GM18867 (cell line): ENCODE measurements around the gene TMEM144.
A peak's percentile ranks its signal among the peaks of the same experiment; 100 is the strongest.

Experiments used
- ATAC-seq: cut with Tn5 transposase; IDR thresholded peaks from one replicate; pipeline ENCODE4 v1.9.1; 2021; ENCODE audit warnings: mild to moderate bottlenecking, moderate library complexity; ENCODE audit not compliant: unreplicated experiment

Gene TMEM144

DNA sequence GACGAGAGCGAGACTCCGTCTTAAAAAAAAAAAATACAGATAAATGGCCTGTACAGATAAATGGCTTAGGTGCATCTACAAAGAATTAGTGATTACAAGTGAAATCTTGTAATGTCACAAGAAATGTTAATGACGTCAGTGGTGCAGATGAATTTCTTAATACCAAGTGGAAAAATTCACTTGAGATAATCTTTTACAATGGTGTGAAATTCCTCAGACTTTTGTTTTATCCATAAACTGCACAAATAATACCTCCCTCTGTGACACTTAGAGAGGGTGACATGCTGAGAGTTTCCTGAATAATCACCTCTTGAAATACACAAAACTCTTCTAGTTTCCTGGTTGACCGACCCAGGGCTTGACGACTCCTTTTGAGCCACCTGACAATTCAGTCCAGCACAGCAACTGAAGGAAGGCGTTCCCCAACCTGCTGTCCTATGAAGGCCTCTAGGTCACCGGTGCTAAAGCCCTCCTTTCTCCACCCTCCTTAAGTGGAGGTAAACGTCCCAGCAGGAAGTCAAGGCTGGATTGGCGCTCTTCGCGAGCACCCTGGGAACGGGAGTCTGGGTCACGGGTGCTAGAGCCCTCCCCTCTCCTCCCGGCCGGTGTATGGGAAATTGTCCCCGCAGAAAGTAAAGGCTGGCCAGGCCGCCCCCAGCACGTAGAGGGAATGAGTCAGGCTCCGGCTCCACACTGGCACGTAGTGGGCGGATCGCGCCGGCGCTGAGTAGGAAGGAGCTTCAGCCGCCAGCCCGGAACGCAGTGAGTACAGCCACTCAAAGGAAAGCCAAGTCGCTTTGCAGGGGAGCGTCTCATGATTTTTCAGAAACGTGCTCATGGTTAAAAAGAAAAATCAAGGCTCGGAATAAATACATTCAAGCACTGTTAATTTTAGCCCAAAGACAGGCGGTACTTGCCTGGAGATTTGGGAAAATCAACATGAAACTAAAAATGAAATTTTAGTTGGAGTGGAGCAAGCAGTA lies at the start of gene TMEM144:
Gene TMEM144, plus strand, starts transcription at position 662 of the 983 bp plus-strand sequence. CDS start 2,182 bp downstream, outside the sequence.
- peak; percentile 85 for ATAC-seq

DNA sequence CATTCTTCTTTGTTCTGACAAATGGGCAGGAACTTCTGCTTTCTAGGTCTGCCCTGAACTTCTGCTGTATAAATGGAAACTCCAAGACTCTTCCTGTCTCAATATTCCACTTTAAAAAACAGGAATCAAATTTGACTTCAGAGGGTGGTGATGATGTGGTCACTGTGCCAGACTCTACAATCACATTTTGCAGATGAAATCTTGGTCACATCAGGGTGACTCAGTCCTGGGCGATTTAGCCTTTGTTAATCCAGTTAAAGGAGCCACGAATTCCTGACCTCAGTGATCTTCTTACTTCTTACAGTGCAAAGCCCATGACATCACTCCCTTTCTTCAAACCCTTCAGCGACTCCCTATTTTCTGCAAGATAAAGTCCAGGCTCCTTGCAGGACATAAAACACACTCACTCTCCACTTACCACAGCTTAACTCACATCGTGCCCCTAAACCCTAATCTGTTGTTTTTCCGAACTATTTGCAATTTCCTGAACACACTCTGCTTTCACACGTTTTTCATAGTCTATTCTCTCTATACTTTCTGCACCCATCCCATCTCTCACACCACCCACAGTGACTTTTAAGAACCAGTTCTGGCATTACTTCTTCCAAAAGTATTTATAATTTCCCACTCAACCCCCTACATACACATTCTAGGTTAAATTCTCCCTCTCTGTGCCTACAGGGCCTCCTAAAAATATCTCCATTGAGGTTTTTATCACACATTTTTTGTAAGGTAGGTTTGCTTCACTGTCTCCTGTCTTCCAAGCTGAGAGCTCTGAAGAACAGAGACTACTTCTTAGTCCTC lies 48.5 kb upstream of the TMEM144 start:
- ATAC-seq, result no peak

DNA sequence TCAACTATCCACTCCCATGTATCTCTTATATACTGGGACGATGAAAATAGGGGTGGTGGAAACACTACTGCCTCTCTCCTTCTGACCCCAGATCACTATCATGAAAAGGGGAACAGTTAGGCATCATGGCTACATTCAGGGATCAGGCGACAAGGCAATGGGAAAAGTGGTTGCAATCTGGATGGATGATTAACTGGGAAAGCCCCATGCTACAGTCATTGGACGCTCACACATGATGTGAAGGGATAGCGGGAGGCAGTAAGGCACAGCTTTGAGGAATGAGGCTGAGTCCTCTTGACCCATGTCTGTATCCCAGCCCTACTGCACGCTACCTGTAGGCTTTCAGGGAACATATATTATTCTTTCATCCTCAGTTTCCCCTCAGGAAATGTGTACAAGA lies 47.7 kb upstream of the TMEM144 start:
- no peak for ATAC-seq

- ATAC-seq, result no peak
Observed at GRCh38 chr4:158163941-158164767, 46.1 kb upstream of the TMEM144 start.

GRCh38 chr4:158164768-158165213 lies 45.5 kb upstream of the TMEM144 start:
- ATAC-seq, result no peak

DNA sequence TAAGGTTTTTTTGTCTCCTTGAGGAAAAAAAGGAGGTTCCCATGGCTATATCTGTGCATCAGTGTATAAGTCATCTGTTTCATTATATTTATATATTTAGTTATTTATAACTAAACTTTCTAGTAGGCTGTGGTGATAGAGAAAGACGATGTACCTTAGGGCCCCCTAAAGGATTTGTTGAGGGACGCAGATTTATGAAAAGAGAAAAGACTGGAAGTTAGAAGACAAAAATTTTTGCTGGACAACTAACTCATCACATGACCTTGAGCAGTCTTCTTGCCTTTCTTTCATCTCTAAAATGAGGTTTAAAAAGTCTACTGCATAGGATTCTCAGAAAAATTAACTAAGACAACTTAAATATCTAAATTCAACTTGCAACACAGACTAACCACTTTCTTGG lies 43.6 kb upstream of the TMEM144 start:
- ATAC-seq, result no peak

DNA sequence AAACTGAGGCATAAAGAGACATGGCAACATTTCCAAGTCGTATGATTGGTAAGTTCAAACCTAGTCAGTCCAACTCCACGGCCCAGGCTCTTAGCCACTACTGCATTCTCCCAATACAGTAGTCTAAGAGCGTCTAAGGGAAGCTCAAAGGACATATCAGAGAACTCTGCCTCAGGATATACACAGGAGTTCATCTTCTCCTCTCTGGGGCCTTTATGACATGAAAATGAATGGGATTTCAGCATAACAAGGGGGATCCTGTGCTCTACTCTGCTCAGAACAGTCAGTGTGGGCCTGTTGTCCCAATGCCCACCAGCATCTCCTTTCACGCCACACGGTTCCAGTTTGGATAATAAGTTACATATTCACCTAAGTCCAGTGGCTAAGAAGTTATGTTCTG lies 41.7 kb upstream of the TMEM144 start:
- no peak for ATAC-seq

GRCh38 chr4:158169506-158169905 lies 40.8 kb upstream of the TMEM144 start:
- no peak for ATAC-seq

- no peak for ATAC-seq
Observed at GRCh38 chr4:158169931-158170690, 40.2 kb upstream of the TMEM144 start.

DNA sequence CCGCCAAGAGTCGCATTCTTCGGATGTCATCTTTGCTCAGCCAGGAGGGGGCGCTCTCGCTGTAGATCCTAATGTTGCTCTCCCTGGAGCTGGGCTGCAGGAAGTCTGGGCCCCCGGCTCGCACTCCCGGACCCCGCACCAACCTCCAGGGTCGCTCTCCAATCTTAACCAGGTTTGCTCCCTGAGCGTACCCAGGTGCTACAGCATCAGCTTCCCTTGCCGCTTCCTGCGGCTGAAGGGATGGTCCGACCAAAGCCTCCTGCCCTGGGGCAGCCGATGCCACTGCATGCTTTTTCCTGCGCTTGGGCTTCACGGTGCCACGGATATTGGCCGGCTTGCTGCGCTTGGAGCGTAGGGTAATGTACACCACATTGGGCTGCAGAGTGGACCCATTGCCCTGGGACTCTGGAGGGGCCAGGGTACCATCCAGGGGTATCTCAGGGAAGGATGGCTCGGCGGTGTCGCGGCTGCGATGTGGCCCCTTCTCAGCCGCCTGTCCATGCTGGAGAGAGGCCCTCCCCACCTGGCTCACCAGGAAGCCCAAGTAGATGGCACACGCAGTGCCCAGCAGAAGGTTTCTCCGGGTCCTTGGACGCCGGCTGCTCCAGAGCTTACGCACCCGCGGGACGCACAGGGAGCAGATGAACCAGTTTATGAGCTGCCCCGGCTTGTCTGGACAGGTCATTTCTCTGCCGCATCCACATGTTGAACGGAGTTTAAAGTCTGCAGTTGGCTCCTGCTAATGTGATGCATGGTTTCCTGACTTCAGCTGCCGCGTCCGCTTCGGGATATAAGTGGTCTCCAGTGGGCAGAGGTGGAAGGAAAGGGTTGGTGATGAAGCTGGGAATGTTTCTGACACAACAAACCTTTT lies 39.4 kb upstream of the TMEM144 start:
- ATAC-seq, result no peak

GRCh38 chr4:158172261-158173258 lies 37.7 kb upstream of the TMEM144 start, which contains the start of gene GASK1B:
Gene GASK1B (minus strand): TSS chr4:158173025. CDS start chr4:158171375, 1,650 bp downstream.
- peak; percentile 56 for ATAC-seq

GRCh38 chr4:158176108-158176507 lies 34.2 kb upstream of the TMEM144 start:
- no peak for ATAC-seq

DNA sequence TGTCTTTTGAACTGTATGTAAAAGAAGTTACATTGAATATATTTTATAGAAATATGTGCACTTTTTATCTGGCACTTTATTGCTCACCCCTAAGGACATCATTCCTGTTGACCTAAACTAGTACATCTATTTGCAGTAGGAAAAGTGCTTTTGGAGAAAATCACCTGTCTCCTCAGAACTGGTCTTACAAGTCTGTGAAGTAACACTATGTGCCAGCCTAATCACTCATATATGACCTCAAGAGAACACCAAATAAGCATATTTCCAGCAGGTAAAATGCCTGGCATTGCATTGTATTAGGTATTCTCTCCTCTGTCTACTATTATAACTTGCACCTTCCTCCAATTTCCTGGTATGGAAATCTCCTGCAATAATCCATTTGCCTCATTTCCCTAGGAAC lies 33.5 kb upstream of the TMEM144 start:
- ATAC-seq, result no peak

- ATAC-seq, result no peak
Observed at GRCh38 chr4:158179465-158179864, 30.8 kb upstream of the TMEM144 start.

- ATAC-seq, result no peak
Observed at GRCh38 chr4:158181906-158182305, 28.4 kb upstream of the TMEM144 start.

GRCh38 chr4:158182736-158183135 lies 27.6 kb upstream of the TMEM144 start:
- ATAC-seq, result no peak

DNA sequence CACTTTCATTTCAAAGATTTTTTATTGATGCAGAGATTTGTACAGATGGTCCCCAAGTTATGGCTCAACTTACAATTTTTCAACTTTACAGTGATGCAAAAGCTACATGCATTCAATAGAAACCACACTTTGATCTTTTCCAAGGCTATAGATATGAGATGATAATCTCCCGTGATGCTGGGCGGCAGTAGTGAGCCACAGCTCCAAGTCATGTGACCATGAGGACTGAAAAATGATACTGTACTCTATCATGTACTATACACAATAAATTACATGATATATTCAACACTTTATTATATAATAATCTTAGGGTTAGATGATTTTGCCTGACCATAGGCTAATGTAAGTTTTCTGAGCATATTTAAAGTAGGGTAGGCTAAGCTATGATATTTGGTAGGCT lies 23.5 kb upstream of the TMEM144 start:
- no peak for ATAC-seq

DNA sequence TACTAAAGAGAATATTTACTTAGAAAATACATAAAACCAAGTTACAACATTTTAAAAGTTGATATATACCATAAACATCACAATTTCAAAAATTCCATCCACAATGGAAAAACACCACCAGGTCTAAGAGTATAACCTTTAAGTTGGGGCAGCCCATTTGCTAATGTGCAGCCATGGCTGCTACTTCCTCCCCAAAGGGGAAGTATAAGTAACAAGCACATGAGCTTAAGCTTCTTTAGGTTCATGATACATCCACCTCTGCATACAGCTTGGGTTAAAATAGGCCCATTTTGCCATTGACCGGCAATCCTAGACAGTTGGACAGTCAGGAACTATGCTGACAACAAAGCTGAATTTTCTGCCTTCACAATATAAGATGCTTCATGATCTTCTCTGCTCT lies 20.9 kb upstream of the TMEM144 start:
- ATAC-seq, result no peak
